Panc1 (cell line): ENCODE data around the gene C2CD2.

ENCODE experiments used
- POLR2AphosphoS5 ChIP-seq: IDR thresholded peaks from 2 replicates; pipeline ENCODE4 v1.6.1; 2012; ENCODE audit warnings: mild to moderate bottlenecking, low read depth, low read length, moderate library complexity
- TF ChIP-seq, protein P1 (sequence below): fragments of 450-650 bp; IDR thresholded peaks from 2 replicates; pipeline ENCODE4 v1.5.1; 2017; ENCODE audit warnings: mild to moderate bottlenecking

DNA sequence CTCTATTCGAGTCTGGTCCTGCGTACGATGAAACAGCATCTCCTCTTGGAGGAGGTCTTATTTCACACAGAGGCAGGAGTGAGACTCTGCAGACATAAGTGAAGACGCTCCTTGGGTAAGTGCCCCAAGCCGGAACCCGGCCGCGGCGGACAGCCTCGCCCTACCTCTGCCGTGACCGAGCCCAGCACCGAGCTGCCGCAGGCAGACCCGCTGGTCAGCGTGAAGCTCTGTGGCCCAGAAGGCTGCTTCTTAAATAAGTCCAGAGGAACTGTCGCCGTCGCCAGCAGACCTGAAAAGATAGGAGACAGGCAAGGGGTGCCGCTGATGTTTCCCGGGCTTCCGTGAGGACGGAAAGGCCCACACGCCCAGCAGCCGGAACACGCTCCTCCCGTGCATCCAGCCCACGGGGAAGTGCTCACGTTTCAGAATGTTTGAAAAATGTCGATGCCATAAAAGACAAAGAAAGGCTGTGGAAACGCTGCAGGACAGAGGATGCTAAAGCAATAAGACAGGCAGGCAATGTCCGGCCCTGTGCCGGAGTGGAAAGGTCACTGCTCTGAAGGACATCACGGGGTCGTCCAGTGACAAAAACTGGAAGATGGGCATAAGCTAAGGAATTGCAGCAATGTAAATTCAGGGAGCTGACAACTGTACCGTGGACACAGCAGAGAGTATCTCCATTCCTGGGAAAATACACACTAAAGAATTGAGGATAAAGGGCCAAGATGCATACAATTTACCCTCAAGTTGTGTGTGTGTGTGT is 46.1 kb downstream of the C2CD2 start:
- TF ChIP-seq, protein P1, sequence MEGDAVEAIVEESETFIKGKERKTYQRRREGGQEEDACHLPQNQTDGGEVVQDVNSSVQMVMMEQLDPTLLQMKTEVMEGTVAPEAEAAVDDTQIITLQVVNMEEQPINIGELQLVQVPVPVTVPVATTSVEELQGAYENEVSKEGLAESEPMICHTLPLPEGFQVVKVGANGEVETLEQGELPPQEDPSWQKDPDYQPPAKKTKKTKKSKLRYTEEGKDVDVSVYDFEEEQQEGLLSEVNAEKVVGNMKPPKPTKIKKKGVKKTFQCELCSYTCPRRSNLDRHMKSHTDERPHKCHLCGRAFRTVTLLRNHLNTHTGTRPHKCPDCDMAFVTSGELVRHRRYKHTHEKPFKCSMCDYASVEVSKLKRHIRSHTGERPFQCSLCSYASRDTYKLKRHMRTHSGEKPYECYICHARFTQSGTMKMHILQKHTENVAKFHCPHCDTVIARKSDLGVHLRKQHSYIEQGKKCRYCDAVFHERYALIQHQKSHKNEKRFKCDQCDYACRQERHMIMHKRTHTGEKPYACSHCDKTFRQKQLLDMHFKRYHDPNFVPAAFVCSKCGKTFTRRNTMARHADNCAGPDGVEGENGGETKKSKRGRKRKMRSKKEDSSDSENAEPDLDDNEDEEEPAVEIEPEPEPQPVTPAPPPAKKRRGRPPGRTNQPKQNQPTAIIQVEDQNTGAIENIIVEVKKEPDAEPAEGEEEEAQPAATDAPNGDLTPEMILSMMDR = no peak
- TF ChIP-seq POLR2AphosphoS5 = no peak
